ENCODE data around the gene TREX2. TPM values are rescaled to one million over a fixed set of nuclear protein-coding genes. Genes with fewer than 3 reads are reported as not detected.

The TREX2 gene
- total RNA-seq, 1 experiment from 2014 or later: 2.9 TPM

DNA sequence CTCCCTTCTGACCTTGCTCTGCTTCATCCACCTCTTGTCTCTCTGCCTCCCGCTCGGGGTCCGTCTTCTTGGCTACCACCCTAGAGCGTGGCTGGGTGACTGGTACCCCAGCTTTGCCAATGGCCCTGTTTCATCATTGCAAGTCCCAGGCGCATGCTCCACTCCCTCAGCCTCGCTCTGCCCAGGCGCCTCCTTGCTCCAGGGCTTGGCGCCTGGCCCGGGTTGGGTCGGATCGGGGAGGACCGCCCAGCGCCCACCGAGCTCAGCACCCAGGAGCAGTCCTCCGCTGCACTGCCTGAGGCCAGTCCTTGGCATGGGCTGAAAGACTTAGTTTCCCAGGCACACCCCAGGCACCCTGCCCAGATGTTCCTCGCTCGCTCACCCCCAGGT lies 49.5 kb upstream of the TREX2 start (continued):
- no peak for TF ChIP-seq TCF7L2 (IDR thresholded peaks at IDR 0.05; ENCODE audit: borderline replicate concordance, extremely low read depth, insufficient read depth, insufficient read length)
- TF ChIP-seq, protein P1, sequence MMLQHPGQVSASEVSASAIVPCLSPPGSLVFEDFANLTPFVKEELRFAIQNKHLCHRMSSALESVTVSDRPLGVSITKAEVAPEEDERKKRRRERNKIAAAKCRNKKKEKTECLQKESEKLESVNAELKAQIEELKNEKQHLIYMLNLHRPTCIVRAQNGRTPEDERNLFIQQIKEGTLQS (IDR thresholded peaks at IDR 0.05): no peak
- TF ChIP-seq SP1 (IDR thresholded peaks at IDR 0.05; ENCODE audit: low read depth): no peak
- TF ChIP-seq, protein P2, sequence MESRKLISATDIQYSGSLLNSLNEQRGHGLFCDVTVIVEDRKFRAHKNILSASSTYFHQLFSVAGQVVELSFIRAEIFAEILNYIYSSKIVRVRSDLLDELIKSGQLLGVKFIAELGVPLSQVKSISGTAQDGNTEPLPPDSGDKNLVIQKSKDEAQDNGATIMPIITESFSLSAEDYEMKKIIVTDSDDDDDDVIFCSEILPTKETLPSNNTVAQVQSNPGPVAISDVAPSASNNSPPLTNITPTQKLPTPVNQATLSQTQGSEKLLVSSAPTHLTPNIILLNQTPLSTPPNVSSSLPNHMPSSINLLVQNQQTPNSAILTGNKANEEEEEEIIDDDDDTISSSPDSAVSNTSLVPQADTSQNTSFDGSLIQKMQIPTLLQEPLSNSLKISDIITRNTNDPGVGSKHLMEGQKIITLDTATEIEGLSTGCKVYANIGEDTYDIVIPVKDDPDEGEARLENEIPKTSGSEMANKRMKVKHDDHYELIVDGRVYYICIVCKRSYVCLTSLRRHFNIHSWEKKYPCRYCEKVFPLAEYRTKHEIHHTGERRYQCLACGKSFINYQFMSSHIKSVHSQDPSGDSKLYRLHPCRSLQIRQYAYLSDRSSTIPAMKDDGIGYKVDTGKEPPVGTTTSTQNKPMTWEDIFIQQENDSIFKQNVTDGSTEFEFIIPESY (IDR thresholded peaks at IDR 0.05; ENCODE audit: extremely low read depth, insufficient replicate concordance, low read length): no peak
- TF ChIP-seq ELF1 (IDR thresholded peaks at IDR 0.05; ENCODE audit: borderline replicate concordance, low read depth): no peak
- no peak for TF ChIP-seq POLR2AphosphoS5 (IDR thresholded peaks at IDR 0.05; ENCODE audit: low read depth, low read length)
- no peak for TF ChIP-seq SRF (IDR thresholded peaks at IDR 0.05; ENCODE audit: low read depth)
- no peak for TF ChIP-seq ZNF274 (IDR thresholded peaks at IDR 0.05; ENCODE audit: low read depth, low read length)
- no peak for TF ChIP-seq ZFX (IDR thresholded peaks at IDR 0.05)
- TF ChIP-seq CEBPB (IDR thresholded peaks at IDR 0.05; ENCODE audit: low read depth): no peak

DNA sequence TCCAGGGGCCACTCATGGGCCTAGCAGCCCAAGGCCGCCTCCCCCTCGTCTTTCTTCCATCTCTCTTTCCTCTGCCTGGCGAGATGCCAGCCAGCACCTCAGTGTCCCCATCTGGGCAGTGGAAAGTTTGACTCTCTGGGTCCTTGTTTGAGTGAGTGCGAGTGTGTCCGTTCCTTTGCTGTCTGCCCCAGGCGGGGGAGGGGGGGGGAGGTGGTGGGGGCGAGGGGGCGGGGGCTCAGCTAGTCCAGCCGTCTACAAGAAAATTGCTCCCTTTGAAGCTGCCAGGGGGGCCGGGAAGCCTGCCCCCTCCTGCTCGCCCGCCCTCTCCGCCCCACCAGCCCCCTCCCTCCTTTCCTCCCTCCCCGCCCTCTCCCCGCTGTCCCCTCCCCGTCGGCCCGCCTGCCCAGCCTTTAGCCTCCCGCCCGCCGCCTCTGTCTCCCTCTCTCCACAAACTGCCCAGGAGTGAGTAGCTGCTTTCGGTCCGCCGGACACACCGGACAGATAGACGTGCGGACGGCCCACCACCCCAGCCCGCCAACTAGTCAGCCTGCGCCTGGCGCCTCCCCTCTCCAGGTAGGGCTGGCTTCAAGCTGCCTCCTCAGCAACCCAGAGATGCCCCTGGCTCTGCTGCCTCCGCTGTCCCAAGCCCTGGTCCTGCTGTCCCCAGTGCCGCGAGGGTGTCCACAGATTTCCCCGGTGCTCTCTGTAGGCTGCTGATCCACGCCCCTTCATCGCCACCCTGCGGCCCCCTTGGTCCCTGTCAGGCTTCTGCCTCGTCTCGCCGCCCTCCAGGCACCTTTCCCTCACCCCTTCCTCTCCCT lies 48.9 kb upstream of the TREX2 start, which contains the start of gene BGN:
Gene BGN (plus strand): TSS at position 440 of the 821 bp plus-strand sequence. CDS start 9,652 bp downstream, outside the sequence.
- DNase-seq (ENCODE audit: low read depth, low spot score) (no peak), ATAC-seq (no peak)
- Histone ChIP-seq H4K20me1 (ENCODE audit: insufficient read depth) (no peaks in the 10 kb centered on the region), H3K27ac (ENCODE audit: low read depth, low read length) (no peak within 1 kb of the TSS), H2AFZ (ENCODE audit: low read depth, low read length, poor library complexity, severe bottlenecking) (no peak within 1 kb of the TSS), H3K27me3 (ENCODE audit: insufficient read depth, low read length) (no peaks in the 10 kb centered on the region), H3K4me1 (ENCODE audit: control insufficient read depth in 1 of 2, insufficient read depth in 2 of 2, low read length in 2 of 2) (no peaks in the 10 kb centered on the region), H3K36me3 (ENCODE audit: control insufficient read depth in 1 of 2, insufficient read depth in 2 of 2, low read length in 2 of 2) (no peaks in the 10 kb centered on the region), H3K9me2 (ENCODE audit: insufficient read depth) (no peaks in the 10 kb centered on the region), H3K4me2 (ENCODE audit: low read length) (no peak within 1 kb of the TSS), H3K4me3 (replicated peaks in 1 of 2; ENCODE audit: low read depth in 1 of 2, low read length in 2 of 2) (no peak within 1 kb of the TSS), H3K79me2 (ENCODE audit: insufficient read depth, low read length) (no peaks in the 10 kb centered on the region), H3K9me3 (ENCODE audit: control insufficient read depth in 1 of 2, insufficient read depth in 1 of 2, low read depth in 1 of 2, low read length in 2 of 2) (no peaks in the 10 kb centered on the region), H3K9ac (ENCODE audit: low read length) (no peak within 1 kb of the TSS)
- ChIA-PET POLR2A (no interaction called here), RAD21 (ENCODE audit: low non-redundant PET in 1 of 2, low total read pairs in 2 of 2, uncharacterized antibody in 2 of 2, unreplicated experiment in 2 of 2) (no interaction called here), CTCF (no interaction called here)
- intact Hi-C loops (cut with micrococcal nuclease): no loop called here
- no TSS peak for BruUV-seq (replicated peaks)
- TF ChIP-seq FOSL1 (IDR thresholded peaks at IDR 0.05; ENCODE audit: low read depth): no peak
- no peak for TF ChIP-seq SIN3A (IDR thresholded peaks at IDR 0.05; ENCODE audit: low read depth)
- no peak for TF ChIP-seq SRF (IDR thresholded peaks at IDR 0.05; ENCODE audit: low read depth)
- no peak for TF ChIP-seq POLR2AphosphoS5 (IDR thresholded peaks at IDR 0.05; ENCODE audit: low read depth, low read length)
- TF ChIP-seq RAD21 (IDR thresholded peaks at IDR 0.05; ENCODE audit: low read depth): no peak
- no peak for TF ChIP-seq ZNF274 (IDR thresholded peaks at IDR 0.05; ENCODE audit: low read depth, low read length)
- TF ChIP-seq, protein P3, sequence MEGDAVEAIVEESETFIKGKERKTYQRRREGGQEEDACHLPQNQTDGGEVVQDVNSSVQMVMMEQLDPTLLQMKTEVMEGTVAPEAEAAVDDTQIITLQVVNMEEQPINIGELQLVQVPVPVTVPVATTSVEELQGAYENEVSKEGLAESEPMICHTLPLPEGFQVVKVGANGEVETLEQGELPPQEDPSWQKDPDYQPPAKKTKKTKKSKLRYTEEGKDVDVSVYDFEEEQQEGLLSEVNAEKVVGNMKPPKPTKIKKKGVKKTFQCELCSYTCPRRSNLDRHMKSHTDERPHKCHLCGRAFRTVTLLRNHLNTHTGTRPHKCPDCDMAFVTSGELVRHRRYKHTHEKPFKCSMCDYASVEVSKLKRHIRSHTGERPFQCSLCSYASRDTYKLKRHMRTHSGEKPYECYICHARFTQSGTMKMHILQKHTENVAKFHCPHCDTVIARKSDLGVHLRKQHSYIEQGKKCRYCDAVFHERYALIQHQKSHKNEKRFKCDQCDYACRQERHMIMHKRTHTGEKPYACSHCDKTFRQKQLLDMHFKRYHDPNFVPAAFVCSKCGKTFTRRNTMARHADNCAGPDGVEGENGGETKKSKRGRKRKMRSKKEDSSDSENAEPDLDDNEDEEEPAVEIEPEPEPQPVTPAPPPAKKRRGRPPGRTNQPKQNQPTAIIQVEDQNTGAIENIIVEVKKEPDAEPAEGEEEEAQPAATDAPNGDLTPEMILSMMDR (IDR thresholded peaks at IDR 0.05 in 2 of 3, conservative IDR thresholded peaks at IDR 0.05 in 1 of 3; ENCODE audit: borderline replicate concordance in 1 of 3, insufficient read depth in 1 of 3, low read depth in 2 of 3, low read length in 2 of 3): no peak
- TF ChIP-seq ELF1 (IDR thresholded peaks at IDR 0.05; ENCODE audit: borderline replicate concordance, low read depth): no peak
- no peak for TF ChIP-seq CEBPB (IDR thresholded peaks at IDR 0.05; ENCODE audit: low read depth)
- no peak for TF ChIP-seq SP1 (IDR thresholded peaks at IDR 0.05; ENCODE audit: low read depth)
- TF ChIP-seq ZFX (IDR thresholded peaks at IDR 0.05): no peak
- no peak for TF ChIP-seq EZH2phosphoT487 (IDR thresholded peaks at IDR 0.05; ENCODE audit: borderline replicate concordance)
- TF ChIP-seq, protein P4, sequence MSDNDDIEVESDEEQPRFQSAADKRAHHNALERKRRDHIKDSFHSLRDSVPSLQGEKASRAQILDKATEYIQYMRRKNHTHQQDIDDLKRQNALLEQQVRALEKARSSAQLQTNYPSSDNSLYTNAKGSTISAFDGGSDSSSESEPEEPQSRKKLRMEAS (IDR thresholded peaks at IDR 0.05): no peak
